ENCODE results near the gene VWA3B.

GRCh38 chr2:98084869-98085238 lies 2.1 kb upstream of the VWA3B start:
- TF ChIP-seq CTCF (conservative IDR thresholded peaks at IDR 0.05; ENCODE audit: low read length), result no peak
- TF ChIP-seq EZH2phosphoT487 (IDR thresholded peaks at IDR 0.05; ENCODE audit: borderline replicate concordance), result no peak
